Measurements from ENCODE around the gene NKX2-4.

NKX2-4 gene

GRCh38 chr20:21353236-21353635 lies 44.1 kb downstream of the NKX2-4 start:
- H3K4me3 ChIP-seq (ENCODE audit: low read depth, low read length), result no peak overlapping the region
- TF ChIP-seq, protein P1, sequence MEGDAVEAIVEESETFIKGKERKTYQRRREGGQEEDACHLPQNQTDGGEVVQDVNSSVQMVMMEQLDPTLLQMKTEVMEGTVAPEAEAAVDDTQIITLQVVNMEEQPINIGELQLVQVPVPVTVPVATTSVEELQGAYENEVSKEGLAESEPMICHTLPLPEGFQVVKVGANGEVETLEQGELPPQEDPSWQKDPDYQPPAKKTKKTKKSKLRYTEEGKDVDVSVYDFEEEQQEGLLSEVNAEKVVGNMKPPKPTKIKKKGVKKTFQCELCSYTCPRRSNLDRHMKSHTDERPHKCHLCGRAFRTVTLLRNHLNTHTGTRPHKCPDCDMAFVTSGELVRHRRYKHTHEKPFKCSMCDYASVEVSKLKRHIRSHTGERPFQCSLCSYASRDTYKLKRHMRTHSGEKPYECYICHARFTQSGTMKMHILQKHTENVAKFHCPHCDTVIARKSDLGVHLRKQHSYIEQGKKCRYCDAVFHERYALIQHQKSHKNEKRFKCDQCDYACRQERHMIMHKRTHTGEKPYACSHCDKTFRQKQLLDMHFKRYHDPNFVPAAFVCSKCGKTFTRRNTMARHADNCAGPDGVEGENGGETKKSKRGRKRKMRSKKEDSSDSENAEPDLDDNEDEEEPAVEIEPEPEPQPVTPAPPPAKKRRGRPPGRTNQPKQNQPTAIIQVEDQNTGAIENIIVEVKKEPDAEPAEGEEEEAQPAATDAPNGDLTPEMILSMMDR (IDR thresholded peaks at IDR 0.05; ENCODE audit: control insufficient read depth, extremely low read depth, insufficient read depth), result no peak
- DNase-seq (ENCODE audit: low read depth), result no peak

DNA sequence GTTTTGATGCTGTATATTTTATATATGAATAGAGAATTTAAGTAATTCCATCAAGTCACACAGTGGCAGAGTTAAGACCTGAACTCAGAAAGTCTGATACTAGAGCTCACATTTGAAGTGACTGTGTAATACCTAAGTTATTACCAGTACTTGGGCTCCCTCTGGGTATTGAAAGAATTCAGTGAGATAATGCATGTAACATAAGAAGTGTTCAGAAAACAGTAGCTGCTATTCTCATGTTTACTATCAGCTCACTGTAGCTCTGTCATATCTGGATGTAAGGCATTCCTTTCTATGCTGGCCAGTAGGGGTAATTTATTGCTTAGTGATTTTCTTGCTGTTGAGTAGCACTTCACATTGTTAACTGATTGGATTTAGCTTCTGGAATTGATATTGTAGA lies 44.6 kb downstream of the NKX2-4 start:
- no peak overlapping the region for H3K4me3 ChIP-seq (ENCODE audit: low read depth, low read length)
- TF ChIP-seq, protein P1 (IDR thresholded peaks at IDR 0.05; ENCODE audit: control insufficient read depth, extremely low read depth, insufficient read depth), result no peak
- DNase-seq (ENCODE audit: low read depth), result no peak

All from LNCaP clone FGC (cell line).